ENCODE measurements around the gene ENAM.

The ENAM gene

GRCh38 chr4:70628444-70628843, at the start of gene ENAM:
Gene ENAM (plus strand): TSS chr4:70628744. CDS start chr4:70629501, 757 bp downstream.
- no peak for DNase-seq (ENCODE audit: low read depth in 2 of 2)

GRCh38 chr4:70581980-70582379, 46.6 kb upstream of the ENAM start:
- no peak for DNase-seq (ENCODE audit: low read depth in 2 of 2)

- no peak for DNase-seq (ENCODE audit: low read depth in 2 of 2)
These were observed 44.4 kb upstream of the ENAM start for GRCh38 chr4:70583952-70584834.

GRCh38 chr4:70586841-70587240, 41.7 kb upstream of the ENAM start:
- DNase-seq (ENCODE audit: low read depth in 2 of 2), result no peak

- no peak for DNase-seq (ENCODE audit: low read depth in 2 of 2)
These were observed 38.8 kb upstream of the ENAM start for GRCh38 chr4:70589785-70590184.

- no peak for DNase-seq (ENCODE audit: low read depth in 2 of 2)
These were observed 36.5 kb upstream of the ENAM start, which contains the start of gene AMBN for GRCh38 chr4:70591955-70592582. Gene AMBN (plus strand): TSS chr4:70592256. CDS start chr4:70592359, 103 bp downstream.

- DNase-seq (ENCODE audit: low read depth in 2 of 2), result no peak
These were observed 34.3 kb upstream of the ENAM start for GRCh38 chr4:70594196-70594595.

- DNase-seq (ENCODE audit: low read depth in 2 of 2), result no peak
These were observed 28.2 kb upstream of the ENAM start for GRCh38 chr4:70600305-70600704.

GRCh38 chr4:70600977-70601376, 27.6 kb upstream of the ENAM start:
- no peak for DNase-seq (ENCODE audit: low read depth in 2 of 2)

- peak; percentile 16 to 41 for DNase-seq (ENCODE audit: low read depth in 2 of 2)
These were observed 27.0 kb upstream of the ENAM start for GRCh38 chr4:70601422-70602039.

- DNase-seq (ENCODE audit: low read depth in 2 of 2), result no peak
These were observed 24.7 kb upstream of the ENAM start for GRCh38 chr4:70603856-70604255.

GRCh38 chr4:70606459-70606858, 22.1 kb upstream of the ENAM start:
- no peak for DNase-seq (ENCODE audit: low read depth in 2 of 2)

- no peak for DNase-seq (ENCODE audit: low read depth in 2 of 2)
These were observed 21.1 kb upstream of the ENAM start for GRCh38 chr4:70607334-70607853.

GRCh38 chr4:70608324-70608723, 20.2 kb upstream of the ENAM start:
- DNase-seq (ENCODE audit: low read depth in 2 of 2), result no peak

GRCh38 chr4:70613306-70614183, 15.0 kb upstream of the ENAM start:
- no peak for DNase-seq (ENCODE audit: low read depth in 2 of 2)

- no peak for DNase-seq (ENCODE audit: low read depth in 2 of 2)
These were observed 14.4 kb upstream of the ENAM start for GRCh38 chr4:70614184-70614555.

GRCh38 chr4:70619288-70619687, 9.3 kb upstream of the ENAM start:
- DNase-seq (ENCODE audit: low read depth in 2 of 2), result no peak

GRCh38 chr4:70619778-70620177, 8.8 kb upstream of the ENAM start:
- DNase-seq (ENCODE audit: low read depth in 2 of 2), result no peak

GRCh38 chr4:70623323-70623722, 5.2 kb upstream of the ENAM start:
- no peak for DNase-seq (ENCODE audit: low read depth in 2 of 2)

GRCh38 chr4:70624226-70624793, 4.2 kb upstream of the ENAM start:
- DNase-seq (ENCODE audit: low read depth in 2 of 2), result no peak

GRCh38 chr4:70627620-70628019, 924 bp upstream of the ENAM start:
- DNase-seq (ENCODE audit: low read depth in 2 of 2), result no peak
